Heart left ventricle (tissue), 16 donors: ENCODE measurements around the gene ABHD17B. TPM values are rescaled to one million over a fixed set of nuclear protein-coding genes. Genes with fewer than 3 reads are reported as not detected.

Source experiments
- ATAC-seq, 4 donors: fragments of 200-7000 bp; cut with Tn5 transposase; one replicate each; pipeline ENCODE4 v1.9.1; 2020 to 2022; ENCODE audit warnings: moderate library complexity in 4 of 4, mild to moderate bottlenecking in 3 of 4, moderate number of reproducible peaks in 1 of 4
- DNase-seq, 5 donors: peaks; one replicate each; pipeline ENCODE4 v3.0.0-alpha.2; 2020
- H3K27ac ChIP-seq, 12 donors: fragments of 200-600 bp; sonication (generic) in 4 of 12; one replicate each; pipeline versions ENCODE4 v1.5.0 to v1.8.0; 2016 to 2022; ENCODE audit warnings: mild to moderate bottlenecking in 2 of 12
- H3K27me3 ChIP-seq, 9 donors: fragments of 200-600 bp; sonication (generic) in 2 of 9; one replicate each; pipeline versions ENCODE4 v1.5.1 to v1.8.0; 2016 to 2022; ENCODE audit warnings: mild to moderate bottlenecking in 3 of 9
- H3K36me3 ChIP-seq, 9 donors: fragments of 200-600 bp; sonication (generic) in 2 of 9; one replicate each; pipeline versions ENCODE4 v1.5.0 to v1.8.0; 2018 to 2022; ENCODE audit warnings: mild to moderate bottlenecking in 2 of 9
- H3K4me1 ChIP-seq, 12 donors: fragments of 200-600 bp; sonication (generic) in 4 of 12; one replicate each; pipeline versions ENCODE4 v1.5.0 to v1.8.0; 2016 to 2022; ENCODE audit warnings: mild to moderate bottlenecking in 3 of 12
- H3K4me3 ChIP-seq, 12 donors: fragments of 200-600 bp; sonication (generic) in 4 of 12; one replicate each; pipeline versions ENCODE4 v1.5.0 to v1.8.0; 2017 to 2022; ENCODE audit warnings: mild to moderate bottlenecking in 9 of 12, moderate library complexity in 4 of 12
- H3K9me3 ChIP-seq, 12 donors: fragments of 200-600 bp; sonication (generic) in 4 of 12; one replicate each; pipeline versions ENCODE4 v1.5.0 to v1.8.0; 2016 to 2022; ENCODE audit warnings: mild to moderate bottlenecking in 1 of 12
- POLR2A ChIP-seq, 2 donors: fragments of 450-650 bp; IDR thresholded peaks; one replicate each; pipeline ENCODE4 v1.6.1; 2017; ENCODE audit warnings: antibody characterized with exemption in 2 of 2, mild to moderate bottlenecking in 2 of 2, moderate library complexity in 2 of 2
- WGBS, 4 donors: extraction: QIAGEN DNeasy Blood & Tissue Kit in 2 of 4; methylation state at CpG; one replicate each; pipeline versions ENCODE4 v1.1.5 to v1.1.7; 2013 to 2018; 5-methylcytosine and 5-hydroxymethylcytosine counted together
- intact Hi-C, 10 donors: fragments of 100-400 bp; cut with DNase I; formaldehyde crosslinking; loops; one replicate each; pipeline versions ENCODE4 v1.11.1 to v1.14.2; 2022
- polyA plus RNA-seq, 2 donors: library from polyadenylated mRNA; stranded (reverse); fragments of 200-250 nt; gene quantifications; one replicate each; pipeline ENCODE4 v1.2.3, GENCODE V29; 2013
- total RNA-seq, 9 donors: library from RNA; depleted of rRNA in 2 of 9; stranded (reverse); fragments of >200 nt in 2 of 9; fragmentation: NEBNext Ultra II Directional in 3 of 9; extraction: Animal tissue kit (Norgen Biotek cat#: 25700) in 3 of 9; gene quantifications; one replicate each; pipeline versions ENCODE4 v1.1.0 to v1.2.4, GENCODE V29; 2016 to 2023
- TF ChIP-seq, protein P1 (sequence below), 12 donors: fragments of 200-600 bp; sonication (generic) in 4 of 12; IDR thresholded peaks; one replicate each; pipeline versions ENCODE4 v1.5.0 to v1.8.0; 2018 to 2022; ENCODE audit warnings: antibody characterized with exemption in 12 of 12, mild to moderate bottlenecking in 5 of 12
- donor health status: ischemic (EF 13 %, LVEDD 7.1; RV severe dilation, severe dysfunction).
- donor health status: healthy with polysubstance abuse.
- donor health status: DM: no; HTN: yes; CAD: no.
- donor health status: DM: no; HTN: no; CAD: no.
- donor health status: ischemic (EF 25% LVEDD 6.9; RV normal size, moderate dysfunction).
- donor health status: ischemic (EF 25% LVEDD 5.7; RV mildly dilated, moderate dysfunction).
- donor health status: healthy.
- donor health status: DM: yes; HTN: yes; CAD: no.
- donor health status: ischemic (EF 35%, LVEDD 5.7; RV mildly dilated, moderate dysfunction).
- donor health status: nonischemic (EF 11% LVEDD 7.7; RV severe dilation, severe dysfunction).
- donor health status: DM: yes; HTN: yes; CAD: no.
- donor health status: PGD.
- donor health status: ischemic (EF 29% LVEDD 5.4; RV normal size, mild dysfunction).
- donor health status: nonischemic (EF 23%, LVEDD 6.1; RV moderate dilation, normal function).

The ABHD17B gene
- total and polyA plus RNA-seq, 11 donors: 2.7 to 15.9 (median 10.8) TPM

DNA sequence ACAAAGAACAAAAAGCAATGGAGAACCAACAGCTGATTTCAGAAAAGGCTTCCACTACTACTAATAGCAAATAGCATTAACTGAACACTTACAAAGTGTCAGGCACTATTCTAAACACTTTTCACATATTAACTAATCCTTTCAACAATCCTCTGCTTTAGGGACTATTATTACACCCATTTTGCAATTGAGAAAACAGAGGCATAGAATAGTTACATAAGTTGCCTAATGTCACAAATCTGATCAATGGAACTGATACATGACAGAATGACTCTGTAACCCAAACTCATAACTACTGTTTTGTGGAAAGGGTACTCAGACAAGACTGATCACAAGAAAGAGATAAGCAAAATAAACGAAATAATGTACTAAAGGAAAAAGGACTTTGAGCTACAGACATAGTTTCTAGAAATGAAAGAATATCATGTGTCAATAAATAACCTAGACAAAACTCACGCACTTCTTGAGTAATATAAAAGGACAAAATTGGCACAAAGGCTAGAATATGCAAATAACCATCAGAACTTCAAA, 31.3 kb downstream of the ABHD17B start:
- no peak for DNase-seq
- Histone ChIP-seq H3K9me3 (peaks cover 0 to 74% (median 42%) of the 10 kb centered on the region in 12 donors), H3K36me3 (peaks cover 0 to 2% (median 0%) of the 10 kb centered on the region in 9 donors), H3K4me3 (no peak overlapping the region), H3K27ac (no peak overlapping the region), H3K27me3 (no peaks in the 10 kb centered on the region), H3K4me1 (peaks cover 0 to 10% (median 0%) of the 10 kb centered on the region in 12 donors)
- no peak for ATAC-seq
- TF ChIP-seq, protein P1, sequence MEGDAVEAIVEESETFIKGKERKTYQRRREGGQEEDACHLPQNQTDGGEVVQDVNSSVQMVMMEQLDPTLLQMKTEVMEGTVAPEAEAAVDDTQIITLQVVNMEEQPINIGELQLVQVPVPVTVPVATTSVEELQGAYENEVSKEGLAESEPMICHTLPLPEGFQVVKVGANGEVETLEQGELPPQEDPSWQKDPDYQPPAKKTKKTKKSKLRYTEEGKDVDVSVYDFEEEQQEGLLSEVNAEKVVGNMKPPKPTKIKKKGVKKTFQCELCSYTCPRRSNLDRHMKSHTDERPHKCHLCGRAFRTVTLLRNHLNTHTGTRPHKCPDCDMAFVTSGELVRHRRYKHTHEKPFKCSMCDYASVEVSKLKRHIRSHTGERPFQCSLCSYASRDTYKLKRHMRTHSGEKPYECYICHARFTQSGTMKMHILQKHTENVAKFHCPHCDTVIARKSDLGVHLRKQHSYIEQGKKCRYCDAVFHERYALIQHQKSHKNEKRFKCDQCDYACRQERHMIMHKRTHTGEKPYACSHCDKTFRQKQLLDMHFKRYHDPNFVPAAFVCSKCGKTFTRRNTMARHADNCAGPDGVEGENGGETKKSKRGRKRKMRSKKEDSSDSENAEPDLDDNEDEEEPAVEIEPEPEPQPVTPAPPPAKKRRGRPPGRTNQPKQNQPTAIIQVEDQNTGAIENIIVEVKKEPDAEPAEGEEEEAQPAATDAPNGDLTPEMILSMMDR (IDR thresholded peaks at IDR 0.05): no peak
- no peak for TF ChIP-seq POLR2A (IDR thresholded peaks at IDR 0.05)
- 91 to 99% (median 94%) methylated on average over 2 of the region's 2 CpGs for WGBS, 4 donors
- intact Hi-C loops: loop anchor here in 2 of 10 donors (10.0 kb wide), 2 partner anchors 65 to 465 kb away; no protein-coding TSS in a partner anchor

DNA sequence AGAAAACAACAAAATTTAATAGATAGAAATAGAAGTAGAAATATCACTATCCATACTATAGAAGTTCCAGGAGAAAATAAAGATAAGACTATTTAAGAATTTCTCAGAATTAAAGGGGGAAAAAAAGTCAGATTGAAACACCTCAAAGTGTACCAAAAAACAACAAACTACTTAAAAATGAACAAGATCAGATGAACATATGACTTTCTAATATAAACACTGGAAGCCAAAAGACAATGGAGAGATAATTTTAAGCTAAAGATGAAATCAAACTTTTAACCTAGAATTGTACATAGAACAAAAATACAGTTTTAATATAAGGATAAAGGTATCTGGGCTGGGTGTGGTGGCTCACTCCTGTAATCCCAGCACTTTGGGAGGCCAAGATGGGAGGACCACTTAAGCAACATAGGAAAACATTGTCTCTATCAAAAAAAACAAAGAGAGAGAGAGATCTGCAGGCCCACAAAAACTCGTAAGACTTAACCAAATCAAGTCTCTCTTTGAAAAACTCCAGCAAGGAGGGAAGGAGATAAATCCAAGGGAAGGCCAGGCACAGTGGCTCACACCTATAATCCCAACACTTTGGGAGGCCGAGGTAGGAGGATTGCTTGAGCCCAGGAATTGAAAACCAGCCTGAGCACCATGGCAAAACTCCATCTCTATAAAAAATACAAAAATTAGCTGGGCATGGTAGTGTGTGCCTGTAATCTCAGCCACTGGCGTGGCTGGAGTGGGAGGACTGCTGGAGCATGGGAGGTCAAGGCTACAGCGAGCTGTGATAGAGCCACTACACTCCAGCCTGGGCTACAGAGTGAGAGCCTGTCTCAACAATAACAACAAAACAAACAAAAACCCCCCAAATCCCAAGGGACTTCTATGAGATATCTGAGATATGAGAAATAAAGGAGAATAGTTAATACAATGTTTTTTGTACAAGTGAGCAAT, 32.4 kb downstream of the ABHD17B start:
- Histone ChIP-seq H3K4me1 (peaks cover 0 to 10% (median 0%) of the 10 kb centered on the region in 12 donors), H3K36me3 (peaks cover 0 to 13% (median 6%) of the 10 kb centered on the region in 9 donors), H3K27me3 (no peaks in the 10 kb centered on the region), H3K27ac (no peak overlapping the region), H3K9me3 (peaks cover 0 to 63% (median 33%) of the 10 kb centered on the region in 12 donors), H3K4me3 (no peak overlapping the region)
- DNase-seq: no peak
- TF ChIP-seq, protein P1 (IDR thresholded peaks at IDR 0.05): no peak
- intact Hi-C loops: loop anchor here in 1 of 10 donors (10.0 kb wide), 1 partner anchor 64 kb away; no protein-coding TSS in a partner anchor
- WGBS, 4 donors: 96 to 99% (median 98%) methylated on average over 4 of the region's 4 CpGs
- no peak for ATAC-seq

DNA sequence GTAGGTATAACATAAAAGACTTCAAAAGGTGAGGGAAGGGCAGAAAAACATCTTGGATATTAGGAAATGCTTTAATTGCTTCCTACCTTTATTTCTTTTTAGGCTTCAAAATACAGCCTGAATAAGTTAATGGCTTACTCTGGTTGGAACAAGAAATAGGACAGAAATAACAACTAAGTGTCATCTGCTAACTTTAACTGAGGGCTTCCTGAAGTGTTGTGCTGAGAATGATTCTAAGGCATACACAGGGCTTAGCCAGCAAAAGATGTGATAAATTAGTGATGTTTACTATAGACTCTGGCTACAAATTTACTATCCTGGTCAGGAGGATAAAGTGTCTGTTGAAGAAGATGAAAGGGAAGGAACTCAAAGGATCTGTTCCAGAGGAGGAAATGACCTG, 34.2 kb downstream of the ABHD17B start:
- peaks cover 0 to 10% (median 0%) of the 10 kb centered on the region in 12 donors for H3K4me1 ChIP-seq
- intact Hi-C loops: loop anchor here in 1 of 10 donors (10.0 kb wide), 1 partner anchor 62 kb away; no protein-coding TSS in a partner anchor
- peaks cover 0 to 47% (median 31%) of the 10 kb centered on the region in 12 donors for H3K9me3 ChIP-seq
- ATAC-seq (no peak), DNase-seq (no peak)
- H3K36me3 ChIP-seq: peaks cover 0 to 14% (median 6%) of the 10 kb centered on the region in 9 donors
- no peak for TF ChIP-seq POLR2A (IDR thresholded peaks at IDR 0.05)
- TF ChIP-seq, protein P1 (IDR thresholded peaks at IDR 0.05): no peak
- H3K27me3 ChIP-seq: no peaks in the 10 kb centered on the region
- no peak overlapping the region for H3K27ac ChIP-seq
- no peak overlapping the region for H3K4me3 ChIP-seq

DNA sequence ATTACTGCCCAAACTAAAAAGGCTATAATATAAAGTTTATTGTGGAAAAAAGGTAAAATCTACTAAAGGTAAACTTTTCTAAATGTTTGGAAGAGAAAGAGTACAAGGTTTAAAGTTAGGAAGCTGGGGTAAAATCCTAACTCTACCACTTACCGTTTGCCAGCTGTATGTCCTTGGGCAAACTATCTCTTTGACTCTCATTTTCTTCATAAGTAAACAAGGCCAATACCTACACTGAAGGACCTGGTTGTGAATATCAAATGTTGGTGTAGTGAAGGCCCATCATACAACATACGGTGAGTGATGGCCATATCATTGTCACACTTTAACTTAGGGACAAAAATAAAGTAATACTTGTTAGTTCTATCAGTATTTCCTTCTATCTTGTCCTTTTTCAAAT, 34.9 kb downstream of the ABHD17B start:
- Histone ChIP-seq H3K4me1 (peaks cover 0 to 15% (median 0%) of the 10 kb centered on the region in 12 donors), H3K27me3 (no peaks in the 10 kb centered on the region), H3K27ac (no peak overlapping the region), H3K9me3 (peaks cover 0 to 40% (median 30%) of the 10 kb centered on the region in 12 donors), H3K36me3 (peaks cover 0 to 17% (median 6%) of the 10 kb centered on the region in 9 donors), H3K4me3 (no peak overlapping the region)
- TF ChIP-seq POLR2A (IDR thresholded peaks at IDR 0.05): no peak
- TF ChIP-seq, protein P1 (IDR thresholded peaks at IDR 0.05): no peak
- no peak for DNase-seq
- ATAC-seq: no peak
- intact Hi-C loops: loop anchor here in 1 of 10 donors (10.0 kb wide), 1 partner anchor 61 kb away; no protein-coding TSS in a partner anchor
- 79 to 92% (median 86%) methylated on average over 2 of the region's 2 CpGs for WGBS, 4 donors
